Type B pancreatic cell (in vitro differentiated cells): ENCODE data around the gene TTLL5. TPM values are rescaled to one million over a fixed set of nuclear protein-coding genes. Genes with fewer than 3 reads are reported as not detected.
A peak's percentile ranks its signal among the peaks of the same experiment; 100 is the strongest.

Experiments used
- DNase-seq: peaks from one replicate; pipeline ENCODE4 v3.0.0; 2021; ENCODE audit warnings: mixed read lengths; ENCODE audit not compliant: unreplicated experiment; ENCODE audit errors: extremely low spot score
- H3K27ac Mint-ChIP-seq: 2 replicates; pipeline ENCODE4 v1.8.0; 2021; ENCODE audit warnings: mild to moderate bottlenecking, mixed read lengths
- H3K27me3 Mint-ChIP-seq: 2 replicates; pipeline ENCODE4 v1.8.0; 2021; ENCODE audit warnings: mixed read lengths
- H3K36me3 Mint-ChIP-seq: 2 replicates; pipeline ENCODE4 v1.8.0; 2021; ENCODE audit warnings: mixed read lengths
- H3K4me1 Mint-ChIP-seq: one replicate; pipeline ENCODE4 v1.8.0; 2021; ENCODE audit warnings: mixed read lengths; ENCODE audit not compliant: unreplicated experiment
- H3K4me3 Mint-ChIP-seq: 2 replicates; pipeline ENCODE4 v1.8.0; 2021; ENCODE audit warnings: mild to moderate bottlenecking, mixed read lengths
- H3K9me3 Mint-ChIP-seq: 2 replicates; pipeline ENCODE4 v1.8.0; 2021; ENCODE audit warnings: mixed read lengths
- total RNA-seq: library from RNA; stranded (reverse); gene quantifications from 2 replicates; pipeline ENCODE4 v1.2.1, GENCODE V29; 2021; ENCODE audit warnings: low replicate concordance
- TF ChIP-seq, protein P1 (sequence below): fragments of 200-600 bp; sonication (generic); conservative IDR thresholded peaks from 2 replicates; pipeline ENCODE4 v1.5.0; 2021; ENCODE audit warnings: antibody characterized with exemption, mild to moderate bottlenecking

Gene TTLL5
- total RNA-seq, 1 donor from 2014 or later, result 44.7 TPM

DNA sequence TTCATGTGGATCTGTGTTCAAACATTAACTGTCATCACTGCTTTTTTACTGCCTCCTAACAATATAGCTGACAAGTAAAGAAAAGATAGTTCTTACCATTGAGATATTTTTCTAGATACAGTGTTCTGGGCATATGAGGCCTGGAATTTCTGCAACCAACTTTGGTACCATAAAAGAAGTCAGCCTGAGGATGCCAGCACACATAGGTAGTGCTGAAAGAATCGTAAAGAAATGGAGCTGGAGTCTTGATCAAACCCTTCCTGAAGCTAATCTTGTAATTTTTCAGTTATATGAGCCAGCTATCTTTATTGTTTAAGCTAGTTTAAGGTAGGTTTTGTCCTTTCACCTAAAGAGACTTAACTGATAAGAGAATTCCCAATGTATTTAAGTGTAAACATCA, 11.7 kb upstream of the TTLL5 start:
- Mint-ChIP-seq H3K27ac (peak overlapping the region; percentile 98), H3K36me3 (peaks cover 25% of the 10 kb centered on the region)

DNA sequence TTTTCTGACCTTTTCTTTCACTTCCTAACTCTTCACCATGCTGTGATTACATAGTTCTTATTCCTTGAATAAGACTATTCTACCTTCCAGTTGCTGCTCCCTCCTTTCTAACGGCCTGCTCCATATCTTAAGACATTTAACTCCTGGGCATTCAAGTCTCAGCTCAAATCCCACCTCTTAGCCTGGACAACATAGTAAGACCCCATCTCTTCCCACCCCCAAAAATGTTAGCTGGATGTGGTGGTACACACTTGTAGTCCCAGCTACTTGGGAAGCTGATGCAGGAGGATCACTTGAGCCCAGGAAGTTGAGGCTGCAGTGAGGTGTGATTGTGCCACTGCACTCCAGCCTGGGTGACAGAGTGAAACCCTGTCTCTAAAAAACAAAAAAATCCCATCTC, 11.3 kb upstream of the TTLL5 start:
- peaks cover 24% of the 10 kb centered on the region for H3K36me3 Mint-ChIP-seq
- no peaks in the 10 kb centered on the region for H3K9me3 Mint-ChIP-seq
- DNase-seq, result no peak
- TF ChIP-seq, protein P1, sequence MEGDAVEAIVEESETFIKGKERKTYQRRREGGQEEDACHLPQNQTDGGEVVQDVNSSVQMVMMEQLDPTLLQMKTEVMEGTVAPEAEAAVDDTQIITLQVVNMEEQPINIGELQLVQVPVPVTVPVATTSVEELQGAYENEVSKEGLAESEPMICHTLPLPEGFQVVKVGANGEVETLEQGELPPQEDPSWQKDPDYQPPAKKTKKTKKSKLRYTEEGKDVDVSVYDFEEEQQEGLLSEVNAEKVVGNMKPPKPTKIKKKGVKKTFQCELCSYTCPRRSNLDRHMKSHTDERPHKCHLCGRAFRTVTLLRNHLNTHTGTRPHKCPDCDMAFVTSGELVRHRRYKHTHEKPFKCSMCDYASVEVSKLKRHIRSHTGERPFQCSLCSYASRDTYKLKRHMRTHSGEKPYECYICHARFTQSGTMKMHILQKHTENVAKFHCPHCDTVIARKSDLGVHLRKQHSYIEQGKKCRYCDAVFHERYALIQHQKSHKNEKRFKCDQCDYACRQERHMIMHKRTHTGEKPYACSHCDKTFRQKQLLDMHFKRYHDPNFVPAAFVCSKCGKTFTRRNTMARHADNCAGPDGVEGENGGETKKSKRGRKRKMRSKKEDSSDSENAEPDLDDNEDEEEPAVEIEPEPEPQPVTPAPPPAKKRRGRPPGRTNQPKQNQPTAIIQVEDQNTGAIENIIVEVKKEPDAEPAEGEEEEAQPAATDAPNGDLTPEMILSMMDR, result no peak
- peak overlapping the region; percentile 98 for H3K27ac Mint-ChIP-seq
- peaks cover 13% of the 10 kb centered on the region for H3K4me1 Mint-ChIP-seq
- no peak overlapping the region for H3K4me3 Mint-ChIP-seq
- H3K27me3 Mint-ChIP-seq, result no peaks in the 10 kb centered on the region

More for the DNA sequence above, 11.7 kb upstream of the TTLL5 start:
- Mint-ChIP-seq H3K4me1 (peaks cover 13% of the 10 kb centered on the region), H3K9me3 (no peaks in the 10 kb centered on the region), H3K4me3 (no peak overlapping the region), H3K27me3 (no peaks in the 10 kb centered on the region)
- TF ChIP-seq, protein P1, result no peak
- DNase-seq, result no peak

DNA sequence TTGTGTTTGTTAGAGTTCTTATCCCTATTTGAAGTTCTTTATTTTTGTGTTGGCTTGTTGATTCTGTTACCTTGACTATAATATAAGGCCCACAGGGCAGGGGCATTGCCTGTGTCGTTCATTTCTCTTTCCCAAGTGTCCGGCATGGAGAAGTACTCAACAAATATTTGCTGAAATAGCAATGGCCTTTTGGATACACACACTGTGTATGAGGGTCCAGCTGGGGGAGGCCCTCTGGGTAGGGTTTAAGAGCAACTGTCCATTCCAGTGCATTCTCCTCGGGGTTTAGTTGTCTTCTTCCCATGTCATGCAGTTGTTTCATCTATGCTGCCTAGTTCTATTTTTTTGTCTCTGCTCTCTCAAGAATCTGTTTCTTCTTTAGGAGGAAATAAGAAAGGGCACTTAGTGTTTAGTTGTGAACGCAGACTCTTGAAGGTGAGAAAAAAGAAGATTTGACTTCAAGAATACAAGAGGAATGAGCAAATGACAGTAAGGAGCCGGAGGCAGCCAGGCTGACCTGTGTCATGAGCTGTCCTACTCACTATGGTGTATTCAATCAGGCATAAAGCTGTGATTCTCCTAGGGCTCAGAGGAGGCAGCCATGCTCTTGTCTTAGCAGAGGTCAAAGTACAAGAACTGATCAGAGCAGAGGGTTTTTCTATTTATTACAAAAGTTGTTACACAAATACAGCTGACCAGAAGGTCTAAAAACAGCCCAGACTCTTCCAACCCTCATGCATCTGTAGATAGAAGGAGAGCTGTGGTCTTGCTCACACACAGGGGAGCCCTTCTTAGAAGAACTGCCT, 10.6 kb upstream of the TTLL5 start:
- peaks cover 13% of the 10 kb centered on the region for H3K4me1 Mint-ChIP-seq

DNA sequence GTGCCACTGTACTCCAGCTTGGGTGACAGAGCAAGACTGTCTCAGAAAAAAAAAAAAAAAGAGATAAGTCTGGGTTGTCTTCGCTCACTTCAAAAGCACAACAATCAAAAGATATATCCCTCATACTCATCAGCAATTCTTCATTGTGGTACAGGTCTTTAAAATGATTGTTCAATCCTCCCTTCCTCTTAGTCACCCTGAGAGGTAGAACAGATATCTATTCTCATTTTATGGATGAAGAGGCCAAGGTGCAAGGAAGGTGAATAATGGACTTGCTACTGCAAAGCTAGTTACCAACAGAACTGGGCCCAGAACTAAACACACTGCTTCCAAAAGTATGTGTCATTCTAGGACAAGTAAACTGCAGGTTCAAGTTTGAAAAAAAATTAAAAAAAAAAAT, 7.5 kb upstream of the TTLL5 start:
- peaks cover 9% of the 10 kb centered on the region for H3K4me1 Mint-ChIP-seq
- H3K27ac Mint-ChIP-seq, result no peak overlapping the region
- TF ChIP-seq, protein P1, result no peak
- H3K36me3 Mint-ChIP-seq, result peaks cover 25% of the 10 kb centered on the region
- no peaks in the 10 kb centered on the region for H3K27me3 Mint-ChIP-seq
- H3K4me3 Mint-ChIP-seq, result no peak overlapping the region
- H3K9me3 Mint-ChIP-seq, result no peaks in the 10 kb centered on the region
- DNase-seq, result no peak

More for the DNA sequence above, 10.6 kb upstream of the TTLL5 start:
- Mint-ChIP-seq H3K9me3 (no peaks in the 10 kb centered on the region), H3K4me3 (no peak overlapping the region), H3K27me3 (no peaks in the 10 kb centered on the region), H3K27ac (peak overlapping the region; percentile 98), H3K36me3 (peaks cover 25% of the 10 kb centered on the region)
- no peak for DNase-seq
- TF ChIP-seq, protein P1, result no peak

DNA sequence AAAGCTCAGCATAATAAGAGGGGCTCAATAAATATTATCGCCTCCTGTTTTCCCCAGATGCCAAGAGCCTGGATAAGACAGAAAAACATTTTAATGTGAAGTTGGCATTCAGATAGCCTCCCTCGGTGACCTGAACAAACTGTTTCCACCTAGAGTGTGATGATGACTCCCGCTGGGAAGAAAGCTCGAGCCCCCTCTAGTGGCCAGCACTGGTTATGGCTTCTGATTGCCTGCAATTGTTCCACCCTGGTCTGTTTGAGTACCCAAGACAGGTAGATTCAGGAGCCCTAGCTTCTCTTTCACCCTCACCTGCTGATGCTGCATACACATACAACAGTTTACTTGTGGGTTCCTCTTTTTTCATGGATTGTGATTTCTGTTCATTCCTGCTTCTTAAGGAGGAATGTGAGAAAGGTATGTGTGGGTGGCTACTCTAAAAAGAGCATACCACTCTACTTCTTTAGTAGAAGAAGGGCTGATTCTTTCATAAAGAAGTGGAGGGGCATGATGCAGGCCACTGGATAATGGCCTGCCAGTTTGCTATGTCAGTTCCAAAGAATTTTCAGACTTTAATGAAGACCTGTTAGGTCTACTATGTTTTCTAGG, 6.8 kb upstream of the TTLL5 start:
- Mint-ChIP-seq H3K36me3 (peaks cover 24% of the 10 kb centered on the region), H3K27me3 (no peaks in the 10 kb centered on the region), H3K27ac (peak overlapping the region; percentile 39), H3K4me3 (no peak overlapping the region), H3K4me1 (peaks cover 11% of the 10 kb centered on the region), H3K9me3 (no peaks in the 10 kb centered on the region)
- TF ChIP-seq, protein P1, result peak; percentile 96
- peak; percentile 85 for DNase-seq
